ENCODE measurements around the gene CBL.
A peak's percentile ranks its signal among the peaks of the same experiment; 100 is the strongest.
"Not testable (repeated sequence)": the region's sequence is repeated elsewhere in the genome, so short reads cannot be mapped to it uniquely, and the experiment has no call there.

The CBL gene

GRCh38 chr11:119175493-119176077, 30.6 kb upstream of the CBL start:
- TF ChIP-seq, protein P1, sequence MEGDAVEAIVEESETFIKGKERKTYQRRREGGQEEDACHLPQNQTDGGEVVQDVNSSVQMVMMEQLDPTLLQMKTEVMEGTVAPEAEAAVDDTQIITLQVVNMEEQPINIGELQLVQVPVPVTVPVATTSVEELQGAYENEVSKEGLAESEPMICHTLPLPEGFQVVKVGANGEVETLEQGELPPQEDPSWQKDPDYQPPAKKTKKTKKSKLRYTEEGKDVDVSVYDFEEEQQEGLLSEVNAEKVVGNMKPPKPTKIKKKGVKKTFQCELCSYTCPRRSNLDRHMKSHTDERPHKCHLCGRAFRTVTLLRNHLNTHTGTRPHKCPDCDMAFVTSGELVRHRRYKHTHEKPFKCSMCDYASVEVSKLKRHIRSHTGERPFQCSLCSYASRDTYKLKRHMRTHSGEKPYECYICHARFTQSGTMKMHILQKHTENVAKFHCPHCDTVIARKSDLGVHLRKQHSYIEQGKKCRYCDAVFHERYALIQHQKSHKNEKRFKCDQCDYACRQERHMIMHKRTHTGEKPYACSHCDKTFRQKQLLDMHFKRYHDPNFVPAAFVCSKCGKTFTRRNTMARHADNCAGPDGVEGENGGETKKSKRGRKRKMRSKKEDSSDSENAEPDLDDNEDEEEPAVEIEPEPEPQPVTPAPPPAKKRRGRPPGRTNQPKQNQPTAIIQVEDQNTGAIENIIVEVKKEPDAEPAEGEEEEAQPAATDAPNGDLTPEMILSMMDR (IDR thresholded peaks at IDR 0.05; ENCODE audit: low read depth, low read length), result no peak
- in situ Hi-C loops (cut with HindIII; ENCODE audit: low sequenced_read_pairs), result no loop called here
- H3K4me3 ChIP-seq (ENCODE audit: low read depth, low read length), result no peak overlapping the region
- DNase-seq (ENCODE audit: low read depth, low spot score), result peak; percentile 33

- in situ Hi-C loops (cut with HindIII; ENCODE audit: low sequenced_read_pairs), result no loop called here
- no peak for DNase-seq (ENCODE audit: low read depth, low spot score)
- H3K4me3 ChIP-seq (ENCODE audit: low read depth, low read length), result no peak overlapping the region
- TF ChIP-seq, protein P1 (IDR thresholded peaks at IDR 0.05; ENCODE audit: low read depth, low read length), result no peak
Measured at GRCh38 chr11:119178166-119178680, 27.9 kb upstream of the CBL start.

- TF ChIP-seq, protein P1 (IDR thresholded peaks at IDR 0.05; ENCODE audit: low read depth, low read length), result no peak
- in situ Hi-C loops (cut with HindIII; ENCODE audit: low sequenced_read_pairs), result no loop called here
- H3K4me3 ChIP-seq (ENCODE audit: low read depth, low read length), result no peak overlapping the region
- no peak for DNase-seq (ENCODE audit: low read depth, low spot score)
Measured at GRCh38 chr11:119179342-119179741, 26.8 kb upstream of the CBL start.

DNA sequence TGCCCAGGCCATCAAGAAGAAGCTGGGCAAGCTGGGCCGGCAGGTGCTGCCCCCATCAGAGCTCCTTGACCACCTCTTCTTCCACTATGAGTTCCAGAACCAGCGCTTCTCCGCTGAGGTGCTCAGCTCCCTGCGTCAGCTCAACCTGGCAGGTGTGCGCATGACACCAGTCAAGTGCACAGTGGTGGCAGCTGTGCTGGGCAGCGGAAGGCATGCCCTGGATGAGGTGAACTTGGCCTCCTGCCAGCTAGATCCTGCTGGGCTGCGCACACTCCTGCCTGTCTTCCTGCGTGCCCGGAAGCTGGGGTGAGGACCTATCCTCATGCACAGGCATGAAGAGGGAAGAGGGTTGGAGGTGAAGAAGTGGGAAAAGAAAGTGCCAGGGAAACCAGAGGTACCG, 26.2 kb upstream of the CBL start:
- in situ Hi-C loops (cut with HindIII; ENCODE audit: low sequenced_read_pairs), result no loop called here
- H3K4me3 ChIP-seq (ENCODE audit: low read depth, low read length), result no peak overlapping the region
- no peak for DNase-seq (ENCODE audit: low read depth, low spot score)
- TF ChIP-seq, protein P1 (IDR thresholded peaks at IDR 0.05; ENCODE audit: low read depth, low read length), result no peak

GRCh38 chr11:119180729-119181676, 25.1 kb upstream of the CBL start:
- in situ Hi-C loops (cut with HindIII; ENCODE audit: low sequenced_read_pairs), result no loop called here
- no peak for DNase-seq (ENCODE audit: low read depth, low spot score)
- no peak overlapping the region for H3K4me3 ChIP-seq (ENCODE audit: low read depth, low read length)
- TF ChIP-seq, protein P1 (IDR thresholded peaks at IDR 0.05; ENCODE audit: low read depth, low read length), result no peak

- H3K4me3 ChIP-seq (ENCODE audit: low read depth, low read length), result no peak overlapping the region
- no peak for DNase-seq (ENCODE audit: low read depth, low spot score)
- TF ChIP-seq, protein P1 (IDR thresholded peaks at IDR 0.05; ENCODE audit: low read depth, low read length), result no peak
- in situ Hi-C loops (cut with HindIII; ENCODE audit: low sequenced_read_pairs), result no loop called here
Measured at GRCh38 chr11:119181677-119182412, 24.3 kb upstream of the CBL start.

DNA sequence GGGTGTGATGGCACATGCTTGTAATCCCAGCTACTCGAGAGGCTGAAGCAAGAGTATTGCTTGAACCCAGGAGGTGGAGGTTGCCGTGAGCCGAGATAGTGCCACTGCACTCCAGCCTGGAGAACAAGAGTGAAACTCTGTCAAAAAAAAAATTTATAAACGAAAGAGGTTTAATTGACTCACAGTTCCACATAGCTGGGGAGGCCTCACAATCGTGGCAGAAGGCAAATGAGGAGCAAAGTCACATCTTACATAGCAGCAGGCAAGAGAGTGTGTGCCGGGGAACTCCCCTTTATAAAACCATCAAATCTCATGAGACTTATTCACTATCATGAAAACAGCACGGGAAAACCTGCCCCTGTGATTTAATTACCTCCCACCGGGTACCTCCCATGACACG, 21.7 kb upstream of the CBL start:
- DNase-seq (ENCODE audit: low read depth, low spot score); H3K4me3 ChIP-seq (ENCODE audit: low read depth, low read length); in situ Hi-C loops (cut with HindIII; ENCODE audit: low sequenced_read_pairs): not testable (repeated sequence)
